Measurements from ENCODE around the gene ZDHHC13.

DNA sequence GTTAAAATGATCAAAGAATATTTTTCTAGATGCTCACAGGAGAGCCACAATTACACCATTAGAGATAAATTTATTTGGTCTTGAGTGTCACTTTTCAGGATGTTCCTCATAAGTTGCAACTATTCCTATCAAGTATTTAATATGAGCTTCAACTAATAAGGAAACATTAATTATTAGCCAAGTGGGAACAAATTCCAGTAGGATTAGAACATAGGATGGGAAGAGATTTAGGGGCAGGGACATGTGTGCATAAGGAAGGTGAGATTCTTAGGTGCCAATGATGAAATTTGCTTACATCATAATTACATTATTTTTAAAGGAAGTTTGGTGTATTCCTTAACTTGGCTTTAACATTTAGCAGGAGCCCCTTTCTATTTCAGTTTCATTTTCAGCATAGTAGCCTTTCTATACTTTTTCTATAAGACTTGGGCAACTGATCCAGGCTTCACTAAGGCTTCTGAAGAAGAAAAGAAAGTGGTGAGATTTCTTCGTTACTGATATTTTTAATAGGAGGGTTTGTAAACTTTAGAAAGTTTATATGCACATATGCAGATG is 46.1 kb downstream of the ZDHHC13 start:
- TF ChIP-seq, protein P1, sequence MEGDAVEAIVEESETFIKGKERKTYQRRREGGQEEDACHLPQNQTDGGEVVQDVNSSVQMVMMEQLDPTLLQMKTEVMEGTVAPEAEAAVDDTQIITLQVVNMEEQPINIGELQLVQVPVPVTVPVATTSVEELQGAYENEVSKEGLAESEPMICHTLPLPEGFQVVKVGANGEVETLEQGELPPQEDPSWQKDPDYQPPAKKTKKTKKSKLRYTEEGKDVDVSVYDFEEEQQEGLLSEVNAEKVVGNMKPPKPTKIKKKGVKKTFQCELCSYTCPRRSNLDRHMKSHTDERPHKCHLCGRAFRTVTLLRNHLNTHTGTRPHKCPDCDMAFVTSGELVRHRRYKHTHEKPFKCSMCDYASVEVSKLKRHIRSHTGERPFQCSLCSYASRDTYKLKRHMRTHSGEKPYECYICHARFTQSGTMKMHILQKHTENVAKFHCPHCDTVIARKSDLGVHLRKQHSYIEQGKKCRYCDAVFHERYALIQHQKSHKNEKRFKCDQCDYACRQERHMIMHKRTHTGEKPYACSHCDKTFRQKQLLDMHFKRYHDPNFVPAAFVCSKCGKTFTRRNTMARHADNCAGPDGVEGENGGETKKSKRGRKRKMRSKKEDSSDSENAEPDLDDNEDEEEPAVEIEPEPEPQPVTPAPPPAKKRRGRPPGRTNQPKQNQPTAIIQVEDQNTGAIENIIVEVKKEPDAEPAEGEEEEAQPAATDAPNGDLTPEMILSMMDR (IDR thresholded peaks at IDR 0.05; ENCODE audit: insufficient read depth, low read depth, low read length), result no peak
- TF ChIP-seq EZH2 (IDR thresholded peaks at IDR 0.05; ENCODE audit: insufficient read depth, low read length), result no peak
